ENCODE results near the gene DCANP1. TPM values are rescaled to one million over a fixed set of nuclear protein-coding genes. Genes with fewer than 3 reads are reported as not detected.

DCANP1 gene
- total RNA-seq, 8 experiments from 2014 or later: 0.08 to 0.10 (median 0.09) TPM; not detected in 4

DNA sequence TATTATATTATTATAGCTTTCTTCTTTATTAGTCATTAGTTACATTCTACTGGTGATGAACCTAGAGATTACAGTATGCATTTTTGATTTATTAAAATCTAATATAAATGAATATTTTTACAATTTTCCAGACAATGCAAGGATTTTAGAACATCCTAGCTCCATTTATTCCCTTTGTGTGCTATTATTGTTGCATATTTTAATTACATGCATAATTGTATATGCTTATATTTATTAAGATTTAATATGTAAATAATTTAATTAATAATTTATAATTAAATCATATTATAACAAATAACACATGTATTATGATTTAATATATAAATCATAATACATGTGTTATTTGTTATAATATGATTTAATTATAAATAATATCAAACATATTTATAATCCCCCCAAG is 24.7 kb downstream of the DCANP1 start:
- in situ Hi-C loops (cut with MboI; ENCODE audit: low pct_unique_long_range_greater_than_20kb in 2 of 9, low sequenced_read_pairs in 9 of 9, unreplicated experiment in 9 of 9): no loop called here
- H3K4me3 ChIP-seq: no peak overlapping the region
- ATAC-seq (replicated peaks in 6 of 8): no peak
- no peak overlapping the region for H3K27ac ChIP-seq
- H3K4me1 ChIP-seq (replicated peaks in 1 of 2): no peaks in the 10 kb centered on the region

DNA sequence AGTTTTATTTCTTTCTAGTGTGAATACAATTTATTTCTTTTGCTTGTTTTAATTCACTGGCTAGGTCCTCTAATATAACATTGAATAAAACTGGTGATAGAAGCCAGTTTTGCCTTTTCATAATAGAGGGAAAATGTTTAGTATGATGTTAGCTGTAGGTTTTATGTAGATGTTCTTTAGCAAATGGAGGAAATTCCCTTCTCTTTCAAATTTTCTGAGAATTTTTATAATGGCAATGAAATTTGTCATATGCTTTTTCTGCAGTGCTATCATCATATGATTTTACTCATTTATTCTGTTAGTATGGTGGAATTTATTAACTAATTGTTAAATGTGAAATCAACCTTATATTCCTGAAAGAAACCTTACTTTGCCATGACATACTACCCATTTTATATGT is 30.1 kb downstream of the DCANP1 start:
- H3K27ac ChIP-seq: no peak overlapping the region
- H3K4me3 ChIP-seq: no peak overlapping the region
- H3K4me1 ChIP-seq (replicated peaks in 1 of 2): no peaks in the 10 kb centered on the region
- ATAC-seq (replicated peaks in 6 of 8): no peak
- in situ Hi-C loops (cut with MboI; ENCODE audit: low pct_unique_long_range_greater_than_20kb in 2 of 9, low sequenced_read_pairs in 9 of 9, unreplicated experiment in 9 of 9): no loop called here

DNA sequence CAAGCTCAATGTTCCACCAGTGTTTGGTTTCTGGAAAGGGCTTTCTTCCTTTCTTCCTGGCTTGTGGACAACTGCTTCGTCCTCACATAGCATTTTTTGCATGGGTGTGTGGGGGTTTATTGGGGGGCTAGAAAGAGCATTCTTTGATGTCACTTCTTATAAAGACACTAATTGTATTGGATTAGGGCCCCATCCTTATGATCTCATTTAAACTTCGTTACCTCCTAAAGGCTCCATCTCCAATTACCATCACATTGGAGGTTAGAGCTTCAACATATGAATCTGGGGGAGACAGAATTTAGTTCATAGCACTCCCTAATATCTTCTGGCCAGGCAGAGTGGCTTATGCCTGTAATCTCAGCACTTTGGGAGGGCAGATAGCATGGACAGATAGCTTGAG is 42.1 kb downstream of the DCANP1 start:
- H3K4me3 ChIP-seq: no peak overlapping the region
- no peak overlapping the region for H3K27ac ChIP-seq
- in situ Hi-C loops (cut with MboI; ENCODE audit: low pct_unique_long_range_greater_than_20kb in 2 of 9, low sequenced_read_pairs in 9 of 9, unreplicated experiment in 9 of 9): no loop called here
- peaks cover 0 to 3% of the 10 kb centered on the region in 2 donors for H3K4me1 ChIP-seq (replicated peaks in 1 of 2)
- no peak for ATAC-seq (replicated peaks in 6 of 8)
- WGBS, 10 experiments: 50 to 100% (median 78%) methylated on average over 1 to 2 of the region's 2 CpGs; no CpG with 5 or more reads in 1 of the 10 experiments

DNA sequence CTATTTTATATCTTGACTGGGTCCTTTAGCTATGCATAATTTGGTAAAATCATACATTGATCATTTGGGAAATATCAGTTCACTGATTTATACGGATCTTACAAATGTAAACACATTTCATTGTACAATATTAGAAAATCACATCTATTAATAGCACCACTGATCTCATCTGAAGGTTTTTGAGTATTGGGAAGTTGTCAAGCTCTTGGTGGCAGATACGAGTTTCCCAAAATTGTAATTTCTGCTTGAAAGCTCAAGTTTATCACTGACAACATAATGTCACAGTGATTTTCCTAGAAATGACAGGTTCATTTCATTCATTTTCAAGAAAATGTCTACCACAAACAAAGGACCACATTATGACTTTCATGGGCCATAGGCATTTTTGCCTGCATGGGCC is 45.1 kb downstream of the DCANP1 start:
- ATAC-seq (replicated peaks in 6 of 8): no peak
- in situ Hi-C loops (cut with MboI; ENCODE audit: low pct_unique_long_range_greater_than_20kb in 2 of 9, low sequenced_read_pairs in 9 of 9, unreplicated experiment in 9 of 9): no loop called here
- Histone ChIP-seq H3K4me3 (no peak overlapping the region), H3K4me1 (replicated peaks in 1 of 2) (peaks cover 12 to 15% of the 10 kb centered on the region in 2 donors), H3K27ac (no peak overlapping the region)
- WGBS, 10 experiments: 54 to 100% (median 90%) methylated on average over 1 to 2 of the region's 2 CpGs; no CpG with 5 or more reads in 1 of the 10 experiments

DNA sequence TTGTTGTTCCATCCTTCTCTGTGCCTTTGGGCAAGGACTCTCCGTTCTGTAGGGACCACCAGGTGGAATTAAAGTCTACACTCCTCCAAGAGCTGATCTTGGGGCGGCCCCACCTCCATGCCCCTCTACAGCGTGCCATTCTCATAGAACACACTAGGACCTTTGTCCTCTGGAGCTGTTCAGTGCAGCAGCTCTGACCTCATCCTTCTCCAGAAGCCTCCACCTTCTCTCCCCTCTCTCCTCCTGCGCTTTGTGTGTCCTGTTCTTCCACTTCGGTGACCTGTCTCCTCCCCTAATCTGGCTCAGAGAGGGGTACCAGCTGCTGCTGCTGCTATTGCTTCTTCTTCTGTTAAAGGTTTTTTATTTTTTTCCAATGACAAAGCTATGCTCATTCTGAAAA is 46.3 kb downstream of the DCANP1 start:
- peak in 2 of 8 experiments; percentile 36 to 39 for ATAC-seq (replicated peaks in 6 of 8)
- Histone ChIP-seq H3K4me3 (no peak overlapping the region), H3K4me1 (replicated peaks in 1 of 2) (peaks cover 13 to 23% of the 10 kb centered on the region in 2 donors), H3K27ac (no peak overlapping the region)
- 27 to 80% (median 39%) methylated on average over 1 to 4 of the region's 5 CpGs; no CpG with 5 or more reads in 3 of the 10 experiments for WGBS, 10 experiments
- in situ Hi-C loops (cut with MboI; ENCODE audit: low pct_unique_long_range_greater_than_20kb in 2 of 9, low sequenced_read_pairs in 9 of 9, unreplicated experiment in 9 of 9): no loop called here

DNA sequence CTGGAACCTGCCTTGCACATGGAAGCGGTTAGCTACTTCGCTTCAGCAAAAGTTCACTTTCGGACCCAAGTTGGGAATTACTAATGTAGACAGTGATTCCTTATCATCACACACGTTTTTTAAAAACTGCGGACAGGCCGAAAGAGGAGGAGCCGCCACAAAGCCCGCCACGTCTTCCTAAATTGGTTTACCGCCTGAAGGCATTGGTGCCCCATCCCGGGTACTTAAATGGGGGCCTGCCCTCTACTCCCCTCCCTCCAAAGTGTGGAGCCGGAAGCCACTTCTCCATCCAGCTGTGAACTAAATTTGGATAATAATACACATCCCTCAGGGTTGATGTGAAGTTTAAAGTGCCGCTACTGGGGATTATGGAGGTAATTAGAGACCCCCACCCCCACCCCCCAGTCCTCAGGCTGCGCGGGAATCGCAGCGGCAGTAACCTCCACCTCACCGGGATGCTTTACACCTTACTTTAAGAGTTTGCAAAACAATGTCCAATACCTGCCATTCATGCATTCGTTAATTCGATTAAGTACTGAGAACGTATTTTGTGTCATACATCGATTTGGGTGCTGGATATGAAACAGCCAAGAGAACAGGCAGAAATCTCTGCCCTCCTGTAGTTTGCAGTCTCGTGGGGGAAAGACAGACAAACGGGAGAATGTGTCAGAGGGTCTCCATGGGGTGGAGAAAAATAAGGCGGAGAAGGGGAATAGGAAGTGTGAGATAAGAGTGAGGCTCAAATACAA is 47.2 kb downstream of the DCANP1 start:
- Histone ChIP-seq H3K4me3 (peak overlapping the region; percentile 56 to 90 (median 78)), H3K4me1 (replicated peaks in 1 of 2) (peaks cover 16 to 32% of the 10 kb centered on the region in 2 donors), H3K27ac (peak overlapping the region in 1 of 2 donors; percentile 77)
- in situ Hi-C loops (cut with MboI; ENCODE audit: low pct_unique_long_range_greater_than_20kb in 2 of 9, low sequenced_read_pairs in 9 of 9, unreplicated experiment in 9 of 9): no loop called here
- no peak for ATAC-seq (replicated peaks in 6 of 8)
- WGBS, 10 experiments: 27 to 70% (median 56%) methylated on average over 1 to 15 of the region's 25 CpGs

DNA sequence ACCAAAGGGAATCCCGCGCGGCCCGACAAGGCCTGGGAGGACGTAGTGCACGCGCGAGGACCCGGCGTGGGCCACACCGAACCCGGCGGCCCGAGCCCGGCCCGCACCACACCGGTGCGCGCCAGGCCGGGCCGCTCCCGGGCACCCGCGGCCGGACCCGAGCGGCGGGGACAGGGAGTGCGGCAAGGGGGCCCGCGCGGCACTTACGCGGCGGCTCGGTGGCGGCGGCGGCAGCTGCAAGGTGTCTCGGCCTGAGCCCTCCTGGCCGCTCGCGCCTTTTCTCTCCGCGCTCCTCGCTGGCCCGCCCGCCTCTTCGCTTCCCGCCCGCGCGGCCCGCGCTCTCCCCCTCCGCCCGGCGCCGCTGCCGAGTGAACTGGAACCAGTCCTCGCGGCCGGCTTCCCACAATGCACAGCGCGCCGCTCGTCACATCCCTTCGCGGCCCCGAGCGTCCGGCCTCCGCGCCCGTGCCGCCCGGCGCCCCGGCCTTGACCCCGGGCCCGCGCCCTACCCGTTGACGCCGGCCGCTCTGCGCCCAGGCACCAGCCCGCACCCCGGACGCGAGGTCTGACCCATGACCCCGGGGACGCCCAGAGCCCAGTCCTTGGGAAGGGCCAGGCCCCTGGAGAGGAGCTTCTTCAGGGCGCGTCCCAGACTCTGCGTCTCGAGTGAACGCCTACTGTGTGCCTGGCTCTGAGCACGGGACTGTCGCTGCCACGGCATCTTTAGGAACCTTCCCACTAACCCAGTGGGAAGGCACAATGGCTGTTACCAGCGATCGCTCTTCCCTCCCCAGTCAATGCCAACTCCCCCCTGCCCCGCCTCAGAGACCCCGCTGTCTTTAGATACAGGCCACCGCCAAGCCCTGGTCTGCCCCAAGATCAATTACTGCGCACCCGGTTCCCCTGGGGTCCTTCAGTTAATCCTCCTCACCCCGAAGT is 48.0 kb downstream of the DCANP1 start, which contains the start of gene MACROH2A1:
MACROH2A1 (minus strand) TSS at position 377 of the 939 bp plus-strand sequence. CDS start 10,138 bp downstream, outside the sequence.
- H3K4me3 ChIP-seq: peak within 1 kb of the TSS; percentile 56 to 90 (median 78)
- in situ Hi-C loops (cut with MboI; ENCODE audit: low pct_unique_long_range_greater_than_20kb in 2 of 9, low sequenced_read_pairs in 9 of 9, unreplicated experiment in 9 of 9): no loop called here
- 0 to 1% (median 0%) methylated on average over 3 to 30 of the region's 109 CpGs; no CpG with 5 or more reads in 7 of the 10 experiments for WGBS, 10 experiments
- peak within 1 kb of the TSS; percentile 77 to 84 for H3K27ac ChIP-seq
- H3K4me1 ChIP-seq (replicated peaks in 1 of 2): peaks cover 24 to 40% of the 10 kb centered on the region in 2 donors
- ATAC-seq (replicated peaks in 6 of 8): peak; percentile 80 to 93 (median 86)

DNA sequence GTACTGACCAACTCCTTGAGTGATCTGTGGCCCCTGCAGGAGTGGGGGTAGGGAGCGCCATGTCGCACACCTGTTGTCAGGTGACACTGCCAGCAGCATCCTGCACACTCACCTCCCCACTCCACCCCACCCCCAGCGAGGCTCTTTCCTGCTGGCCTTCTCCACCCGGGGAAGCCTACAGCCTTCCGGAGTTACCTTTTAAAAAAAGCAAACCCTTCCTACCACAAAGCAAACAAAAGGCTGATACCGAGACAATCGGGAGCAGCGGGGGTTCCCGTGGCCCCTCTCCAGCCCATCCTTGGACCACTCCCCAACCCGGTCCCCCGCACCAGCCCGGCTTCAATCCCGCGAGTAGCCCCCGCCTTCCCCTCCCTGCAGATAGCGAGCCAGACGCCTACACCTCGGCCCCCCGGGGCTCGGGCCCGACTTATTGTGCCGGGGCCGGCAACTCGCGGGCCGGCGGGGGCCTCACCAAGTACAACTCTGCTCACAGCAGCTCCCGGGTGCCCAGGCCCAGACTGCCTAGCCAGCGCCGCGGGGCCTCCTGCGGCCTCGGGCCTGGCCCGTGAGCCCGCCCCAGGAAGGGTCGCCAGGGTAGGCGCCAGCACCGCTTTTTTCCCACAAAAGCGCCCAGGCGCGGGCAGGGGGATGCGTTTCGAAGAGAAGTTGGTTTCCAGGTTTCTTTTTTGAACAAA is 48.8 kb downstream of the DCANP1 start:
- in situ Hi-C loops (cut with MboI; ENCODE audit: low pct_unique_long_range_greater_than_20kb in 2 of 9, low sequenced_read_pairs in 9 of 9, unreplicated experiment in 9 of 9): no loop called here
- Histone ChIP-seq H3K4me3 (peak overlapping the region; percentile 56 to 90 (median 78)), H3K27ac (peak overlapping the region; percentile 77 to 84), H3K4me1 (replicated peaks in 1 of 2) (peaks cover 31 to 44% of the 10 kb centered on the region in 2 donors)
- ATAC-seq (replicated peaks in 6 of 8): peak; percentile 33 to 55 (median 50)
- 0 to 20% (median 0%) methylated on average over 1 to 10 of the region's 43 CpGs; no CpG with 5 or more reads in 6 of the 10 experiments for WGBS, 10 experiments

DNA sequence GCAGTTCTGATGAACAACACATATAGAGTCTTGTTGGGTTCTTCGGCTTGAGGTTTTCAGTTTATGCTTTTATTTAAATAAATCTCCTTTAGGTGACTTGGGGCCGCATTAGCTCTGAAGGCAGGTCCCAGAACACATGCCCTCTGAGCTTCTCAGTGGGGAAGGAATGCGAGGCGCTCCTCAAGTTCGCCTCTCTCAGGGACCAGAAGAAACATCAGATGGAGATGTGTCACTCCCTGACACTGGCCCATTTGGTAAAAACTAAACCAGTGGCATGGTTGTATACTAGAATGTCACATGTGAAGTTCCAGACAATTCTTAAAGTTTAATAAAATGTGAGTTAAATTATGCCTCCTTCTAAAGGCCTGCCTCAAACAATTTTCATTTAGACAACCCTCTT is 50.1 kb downstream of the DCANP1 start:
- ATAC-seq (replicated peaks in 6 of 8): no peak
- 60 to 100% (median 88%) methylated on average over 1 to 5 of the region's 5 CpGs; no CpG with 5 or more reads in 5 of the 10 experiments for WGBS, 10 experiments
- H3K4me1 ChIP-seq (replicated peaks in 1 of 2): peaks cover 34 to 44% of the 10 kb centered on the region in 2 donors
- H3K4me3 ChIP-seq: no peak overlapping the region
- no peak overlapping the region for H3K27ac ChIP-seq
- in situ Hi-C loops (cut with MboI; ENCODE audit: low pct_unique_long_range_greater_than_20kb in 2 of 9, low sequenced_read_pairs in 9 of 9, unreplicated experiment in 9 of 9): no loop called here

DNA sequence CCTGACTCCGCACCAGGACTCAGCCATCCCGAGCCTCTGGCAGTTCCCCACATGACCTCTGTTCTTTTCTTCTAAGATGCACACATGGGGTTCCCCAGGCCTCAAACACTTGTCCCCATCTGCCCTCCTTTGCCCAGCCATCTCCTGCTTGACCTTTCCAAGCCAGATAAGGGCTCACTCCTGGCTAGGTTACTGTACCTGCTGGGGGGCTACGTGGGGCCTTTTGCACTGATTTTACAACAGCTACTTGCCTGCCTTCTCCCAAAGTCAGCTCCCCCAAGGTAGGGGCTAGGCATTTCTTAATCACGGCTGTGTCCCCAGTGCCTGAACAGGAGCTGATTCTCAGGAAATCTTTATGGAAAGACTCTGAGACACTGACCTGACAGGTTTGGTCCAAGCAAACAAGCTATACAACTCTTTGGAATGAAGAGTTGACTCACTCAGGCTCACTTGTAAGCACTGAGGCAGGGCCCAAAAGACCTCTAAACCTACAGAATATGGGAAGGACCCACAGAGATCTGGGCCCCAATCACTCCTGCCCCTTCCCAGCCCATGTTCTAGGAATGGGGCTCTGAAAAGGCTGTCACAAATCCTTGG is 50.6 kb downstream of the DCANP1 start:
- in situ Hi-C loops (cut with MboI; ENCODE audit: low pct_unique_long_range_greater_than_20kb in 2 of 9, low sequenced_read_pairs in 9 of 9, unreplicated experiment in 9 of 9): no loop called here
- Histone ChIP-seq H3K4me3 (no peak overlapping the region), H3K4me1 (replicated peaks in 1 of 2) (peaks cover 34 to 44% of the 10 kb centered on the region in 2 donors), H3K27ac (no peak overlapping the region)
- 60 to 100% (median 90%) methylated on average over 1 to 3 of the region's 4 CpGs; no CpG with 5 or more reads in 4 of the 10 experiments for WGBS, 10 experiments
- ATAC-seq (replicated peaks in 6 of 8): no peak

DNA sequence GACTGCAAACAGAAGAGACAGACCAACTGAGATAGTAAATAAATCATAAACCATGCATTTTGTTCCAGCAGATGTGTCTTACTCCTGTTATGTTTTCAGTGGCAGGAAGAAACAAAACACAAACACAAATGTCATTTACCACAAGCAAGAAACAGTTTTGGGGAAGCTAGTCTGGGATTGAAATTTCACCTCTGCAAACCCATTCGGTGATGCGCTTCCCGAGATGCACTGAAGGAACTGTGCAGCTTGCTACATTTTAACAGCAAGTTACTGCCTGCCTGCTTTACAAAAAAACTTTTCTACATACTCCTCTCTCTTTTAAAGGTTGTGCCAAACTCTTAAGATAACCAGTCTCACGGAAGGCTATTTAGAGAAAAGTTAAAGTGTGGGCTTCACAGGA is 51.3 kb downstream of the DCANP1 start:
- in situ Hi-C loops (cut with MboI; ENCODE audit: low pct_unique_long_range_greater_than_20kb in 2 of 9, low sequenced_read_pairs in 9 of 9, unreplicated experiment in 9 of 9): no loop called here
- WGBS, 10 experiments: 75 to 100% (median 87%) methylated on average over 1 to 4 of the region's 4 CpGs; no CpG with 5 or more reads in 3 of the 10 experiments
- H3K4me1 ChIP-seq (replicated peaks in 1 of 2): peaks cover 34 to 44% of the 10 kb centered on the region in 2 donors
- ATAC-seq (replicated peaks in 6 of 8): no peak
- no peak overlapping the region for H3K4me3 ChIP-seq
- no peak overlapping the region for H3K27ac ChIP-seq

DNA sequence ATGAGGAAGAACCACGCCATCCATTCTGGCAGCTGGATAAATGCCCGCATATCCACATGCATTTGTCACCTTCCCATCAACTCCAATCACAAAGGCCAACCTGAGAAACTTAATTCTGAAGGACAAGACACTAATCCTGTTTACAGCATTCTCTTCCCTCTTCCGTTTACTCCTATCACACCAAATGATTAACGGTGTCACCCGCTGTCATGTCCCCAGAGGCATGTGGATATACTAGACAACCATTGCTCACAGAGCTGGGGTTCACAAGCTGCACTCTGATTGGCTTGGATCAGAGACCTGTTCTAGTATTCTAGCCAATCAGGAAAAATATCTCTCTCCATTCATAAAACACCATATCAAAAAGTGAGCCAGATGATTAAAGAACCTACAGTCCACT is 51.7 kb downstream of the DCANP1 start:
- Histone ChIP-seq H3K4me3 (peak overlapping the region in 1 of 5 donors; percentile 3), H3K27ac (no peak overlapping the region), H3K4me1 (replicated peaks in 1 of 2) (peaks cover 34 to 44% of the 10 kb centered on the region in 2 donors)
- in situ Hi-C loops (cut with MboI; ENCODE audit: low pct_unique_long_range_greater_than_20kb in 2 of 9, low sequenced_read_pairs in 9 of 9, unreplicated experiment in 9 of 9): no loop called here
- WGBS, 10 experiments: 29 to 100% (median 91%) methylated on average over 1 to 4 of the region's 5 CpGs; no CpG with 5 or more reads in 4 of the 10 experiments
- ATAC-seq (replicated peaks in 6 of 8): peak in 3 of 8 experiments; percentile 27 to 45 (median 40)
